Activated CD4-positive, alpha-beta memory T cell treated with anti-CD3 and anti-CD28 coated beads for 36 hours (primary cell): ENCODE data around the gene ZNF81. TPM values are rescaled to one million over a fixed set of nuclear protein-coding genes. Genes with fewer than 3 reads are reported as not detected.

Experiments
- CTCF ChIA-PET: fragments of 350-600 bp; sonication (Branson Sonifier 250); formaldehyde crosslinking; loops from one replicate; lab custom pipeline; 2021; ENCODE audit warnings: antibody characterized with exemption, inconsistent platforms; lab: Charles Lee
- POLR2A ChIA-PET: fragments of 350-600 bp; sonication (Branson Sonifier 250); formaldehyde crosslinking; loops from one replicate; lab custom pipeline; 2021; ENCODE audit warnings: antibody characterized with exemption; lab: Charles Lee
- DNase-seq: peaks from one replicate; pipeline ENCODE4 v3.0.0-alpha.2; 2020
- H3K27ac Mint-ChIP-seq: one replicate; pipeline ENCODE4 v1.8.0; 2021; ENCODE audit warnings: mixed read lengths
- H3K27me3 Mint-ChIP-seq: one replicate; pipeline ENCODE4 v1.8.0; 2021; ENCODE audit warnings: mixed read lengths
- H3K36me3 Mint-ChIP-seq: one replicate; pipeline ENCODE4 v1.8.0; 2021; ENCODE audit warnings: mixed read lengths
- H3K4me1 Mint-ChIP-seq: one replicate; pipeline ENCODE4 v1.8.0; 2021; ENCODE audit warnings: low read depth, mixed read lengths
- H3K4me3 Mint-ChIP-seq: one replicate; pipeline ENCODE4 v1.8.0; 2021; ENCODE audit warnings: mild to moderate bottlenecking, mixed read lengths
- H3K9me3 Mint-ChIP-seq: one replicate; pipeline ENCODE4 v1.8.0; 2021; ENCODE audit warnings: mixed read lengths
- intact Hi-C: fragments of 100-400 bp; cut with micrococcal nuclease; formaldehyde crosslinking; loops from one replicate; pipeline ENCODE4 v1.15.1; 2023
- total RNA-seq, 2 experiments: library from RNA; stranded (reverse); gene quantifications; one replicate each; pipeline ENCODE4 v1.2.3, GENCODE V29; 2021

Gene ZNF81
- total RNA-seq, 2 experiments from 2014 or later = 6.0 to 7.2 TPM

DNA sequence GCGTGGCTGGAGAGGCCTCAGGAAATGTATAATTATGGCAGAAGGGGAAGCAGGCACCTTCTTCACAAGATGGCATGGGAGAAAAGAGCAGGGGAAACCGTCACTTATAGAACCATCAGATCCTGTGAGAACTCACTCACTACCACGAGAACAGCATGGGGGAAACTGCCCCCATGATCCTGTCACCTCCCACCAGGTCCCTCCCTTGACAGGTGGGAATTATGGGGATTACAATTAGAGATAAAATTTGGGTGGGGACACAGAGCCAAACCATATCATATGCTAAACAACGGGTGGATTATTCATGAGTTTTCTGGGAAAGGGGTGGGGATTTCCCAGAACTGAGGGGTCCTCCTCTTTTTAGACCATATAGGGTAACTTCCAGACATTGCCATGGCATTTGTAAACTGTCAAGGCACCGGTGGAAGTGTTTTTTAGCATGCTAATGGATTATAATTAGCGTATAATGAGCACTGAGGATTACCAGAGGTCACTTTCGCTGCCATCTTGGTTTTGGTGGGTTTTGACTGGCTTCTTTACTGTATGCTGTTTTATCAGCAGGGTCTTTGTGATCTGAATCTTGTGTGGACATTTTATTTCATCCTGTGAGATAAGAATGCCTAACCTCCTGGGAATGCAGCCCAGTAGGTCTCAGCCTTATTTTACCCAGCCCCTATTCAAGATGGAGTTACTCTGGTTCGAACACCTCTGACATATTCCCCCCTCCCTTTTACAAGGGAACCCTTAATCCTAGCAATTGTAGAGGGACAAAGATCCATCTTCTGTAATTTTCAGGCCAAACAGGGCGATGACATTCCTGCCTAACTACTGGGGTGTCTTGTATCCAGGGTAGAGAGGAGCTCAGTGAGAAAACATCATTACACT, 27.6 kb upstream of the ZNF81 start:
- intact Hi-C loops = no loop called here
- H3K27me3 Mint-ChIP-seq = peaks cover 2% of the 10 kb centered on the region
- H3K4me3 Mint-ChIP-seq = no peak overlapping the region
- H3K36me3 Mint-ChIP-seq = no peaks in the 10 kb centered on the region
- no peaks in the 10 kb centered on the region for H3K4me1 Mint-ChIP-seq
- ChIA-PET POLR2A (no interaction called here), CTCF (no interaction called here)
- no peak for DNase-seq
- no peaks in the 10 kb centered on the region for H3K9me3 Mint-ChIP-seq
- H3K27ac Mint-ChIP-seq = no peak overlapping the region

DNA sequence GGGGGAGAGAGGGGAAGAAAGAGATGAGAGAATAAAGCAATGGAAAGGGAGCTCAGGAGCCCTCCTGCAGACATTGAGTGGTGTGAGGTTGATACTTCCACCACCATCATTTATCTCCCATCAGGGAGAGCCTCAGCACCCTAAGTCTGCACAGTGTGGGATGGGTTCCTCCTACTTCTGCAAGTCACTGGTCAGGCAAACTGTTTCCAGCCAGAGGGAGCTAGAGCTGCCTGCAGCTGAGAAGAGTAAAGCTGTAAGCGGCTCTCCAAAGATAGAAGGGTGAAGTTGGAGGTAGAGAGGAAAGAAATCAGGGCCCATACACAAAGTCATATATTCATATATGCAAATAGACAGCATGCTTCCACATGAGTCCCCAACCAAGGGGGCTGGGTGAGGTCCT, 21.9 kb upstream of the ZNF81 start:
- ChIA-PET POLR2A (no interaction called here), CTCF (no interaction called here)
- Mint-ChIP-seq H3K9me3 (no peaks in the 10 kb centered on the region), H3K27me3 (no peaks in the 10 kb centered on the region), H3K27ac (no peak overlapping the region), H3K4me1 (no peaks in the 10 kb centered on the region), H3K4me3 (no peak overlapping the region), H3K36me3 (no peaks in the 10 kb centered on the region)
- DNase-seq = no peak
- intact Hi-C loops = no loop called here

DNA sequence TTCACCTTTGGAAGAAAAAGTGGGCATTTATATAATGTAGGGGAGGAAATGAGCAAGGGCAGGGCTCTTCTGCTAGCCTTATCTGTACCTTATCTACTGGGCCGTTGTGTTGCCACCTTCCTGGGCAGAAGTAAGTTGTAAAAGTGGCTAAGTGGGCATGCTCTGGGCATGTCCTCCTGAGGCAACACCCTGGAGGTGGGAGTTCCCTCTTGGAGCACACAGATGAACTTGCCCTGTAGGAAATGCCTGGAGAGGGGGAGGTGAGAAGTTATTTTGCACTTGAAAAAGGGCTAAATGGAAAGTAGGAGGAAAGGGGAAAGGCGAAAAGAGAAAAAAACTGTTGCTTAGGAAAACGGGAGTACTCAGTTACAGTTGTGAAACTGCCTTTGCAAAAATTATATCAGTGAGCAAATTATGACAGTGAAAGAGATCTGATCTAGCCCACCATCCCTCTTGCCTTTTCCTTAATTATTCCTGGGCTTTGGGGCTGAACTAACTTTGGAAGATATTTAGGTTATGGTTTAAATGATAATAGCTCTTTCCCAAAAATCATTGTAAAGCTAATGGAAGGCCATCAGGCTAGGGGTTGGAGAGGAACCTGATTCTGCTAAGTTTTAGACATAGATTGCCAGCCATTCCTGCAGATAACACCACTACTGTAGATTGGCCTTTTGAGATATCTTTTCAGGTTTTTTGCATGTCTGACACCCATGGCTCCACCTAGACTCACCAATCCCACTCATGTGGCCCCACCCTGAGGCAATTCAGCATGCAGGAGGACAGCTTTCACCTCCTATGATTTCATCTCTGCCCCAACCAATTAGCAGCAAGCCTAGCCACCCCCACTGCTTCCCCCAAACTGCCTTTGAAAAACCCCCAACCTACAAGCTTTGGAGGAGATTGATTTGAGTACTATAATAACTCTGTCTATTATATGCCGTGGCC, 20.5 kb upstream of the ZNF81 start:
- H3K4me1 Mint-ChIP-seq = no peaks in the 10 kb centered on the region
- no peaks in the 10 kb centered on the region for H3K9me3 Mint-ChIP-seq
- no peak overlapping the region for H3K27ac Mint-ChIP-seq
- ChIA-PET POLR2A (no interaction called here), CTCF (no interaction called here)
- H3K4me3 Mint-ChIP-seq = no peak overlapping the region
- H3K27me3 Mint-ChIP-seq = no peaks in the 10 kb centered on the region
- intact Hi-C loops = no loop called here
- DNase-seq = no peak
- H3K36me3 Mint-ChIP-seq = no peaks in the 10 kb centered on the region

DNA sequence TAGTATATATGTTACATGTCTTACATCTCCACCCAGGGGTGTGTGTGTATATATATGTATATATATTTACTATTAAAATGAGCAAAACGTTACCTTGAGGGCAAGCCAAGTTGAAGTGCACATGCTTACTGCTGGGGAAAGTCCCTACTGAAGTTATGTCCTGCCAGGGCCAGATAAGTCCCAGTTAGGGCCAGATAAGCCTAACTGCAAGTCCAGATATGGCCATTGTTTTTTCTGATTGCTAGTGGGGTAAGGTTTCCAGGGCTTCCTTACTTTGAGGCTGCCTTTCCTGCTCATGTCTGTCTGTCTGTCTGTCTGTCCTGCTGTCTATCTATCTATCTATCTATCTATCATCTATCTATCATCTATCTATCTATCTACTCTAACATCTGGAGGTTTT, 19.3 kb upstream of the ZNF81 start:
- no peaks in the 10 kb centered on the region for H3K36me3 Mint-ChIP-seq
- no peaks in the 10 kb centered on the region for H3K4me1 Mint-ChIP-seq
- CTCF ChIA-PET = no interaction called here
- DNase-seq = no peak
- no peaks in the 10 kb centered on the region for H3K9me3 Mint-ChIP-seq
- H3K27me3 Mint-ChIP-seq = no peaks in the 10 kb centered on the region
- no peak overlapping the region for H3K4me3 Mint-ChIP-seq
- intact Hi-C loops = no loop called here
- H3K27ac Mint-ChIP-seq = no peak overlapping the region
- POLR2A ChIA-PET = no interaction called here

DNA sequence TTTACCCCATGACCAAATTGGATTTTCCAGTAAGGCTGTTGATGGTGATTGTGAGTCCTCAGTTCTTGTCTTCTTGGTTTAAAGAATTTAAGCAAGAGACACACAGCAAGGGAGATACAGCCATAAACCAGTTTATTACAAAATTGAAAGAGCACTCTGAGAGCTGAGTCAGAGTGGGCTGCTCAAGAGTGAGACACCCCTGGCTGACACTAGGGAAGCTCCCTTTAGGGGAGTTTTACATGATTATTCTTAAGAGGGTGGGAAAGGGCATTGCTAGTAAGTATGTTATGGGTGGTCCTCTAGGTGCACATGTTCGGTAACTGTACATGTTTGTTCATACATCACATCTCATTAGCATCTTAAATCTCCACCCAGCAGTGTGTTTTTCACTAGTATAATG, 18.8 kb upstream of the ZNF81 start:
- no peak overlapping the region for H3K27ac Mint-ChIP-seq
- H3K36me3 Mint-ChIP-seq = no peaks in the 10 kb centered on the region
- POLR2A ChIA-PET = no interaction called here
- no peaks in the 10 kb centered on the region for H3K27me3 Mint-ChIP-seq
- CTCF ChIA-PET = no interaction called here
- intact Hi-C loops = no loop called here
- DNase-seq = no peak
- H3K4me1 Mint-ChIP-seq = peaks cover 4% of the 10 kb centered on the region
- no peak overlapping the region for H3K4me3 Mint-ChIP-seq
- H3K9me3 Mint-ChIP-seq = no peaks in the 10 kb centered on the region

DNA sequence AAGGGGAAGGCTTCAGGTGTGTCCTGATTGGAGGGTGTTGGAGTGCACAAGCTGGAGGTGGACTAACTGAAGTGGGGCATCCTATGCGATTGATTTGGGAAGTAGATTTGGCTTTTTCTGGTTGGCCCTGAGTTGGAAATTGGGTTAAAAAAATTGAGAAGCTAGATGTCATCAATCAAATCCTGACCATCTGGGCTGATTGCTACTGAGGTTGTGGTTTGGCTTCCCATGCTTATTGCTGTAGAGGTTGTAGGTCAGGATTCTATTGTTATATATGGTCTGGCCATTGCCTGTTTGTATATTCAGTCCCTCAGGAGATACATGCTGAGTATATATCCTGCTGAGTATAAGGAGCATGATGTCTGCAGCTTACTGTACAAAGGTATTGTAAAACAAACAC, 7.7 kb upstream of the ZNF81 start:
- Mint-ChIP-seq H3K9me3 (no peaks in the 10 kb centered on the region), H3K4me3 (no peak overlapping the region), H3K27me3 (no peaks in the 10 kb centered on the region), H3K4me1 (no peaks in the 10 kb centered on the region), H3K36me3 (no peaks in the 10 kb centered on the region), H3K27ac (no peak overlapping the region)
- ChIA-PET CTCF (interaction anchor here (0.9 to 1.9 kb wide), 2 partner anchors 198 to 824 kb away, joined by 3 to 13 read pairs; no protein-coding TSS in a partner anchor), POLR2A (no interaction called here)
- DNase-seq = no peak
- intact Hi-C loops = no loop called here

DNA sequence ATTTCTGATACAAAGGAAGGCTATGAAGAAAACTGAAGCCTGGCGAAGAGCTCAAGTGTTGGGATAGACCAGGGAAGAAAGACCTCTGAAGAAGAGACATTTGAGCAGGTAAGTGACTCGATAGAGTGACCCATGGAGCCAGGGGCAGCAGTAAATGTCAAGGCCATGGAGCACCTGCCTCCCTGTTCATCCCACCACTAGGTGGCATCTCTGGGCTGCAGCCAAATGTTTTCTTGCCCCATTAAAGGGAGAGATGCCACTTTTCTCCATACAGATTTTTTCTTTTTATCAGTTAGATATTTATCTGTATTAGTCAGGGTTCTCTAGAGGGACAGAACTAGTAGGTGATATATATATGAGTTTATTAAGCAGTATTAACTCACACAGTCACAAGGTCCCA, 4.9 kb upstream of the ZNF81 start:
- H3K27me3 Mint-ChIP-seq = no peaks in the 10 kb centered on the region
- DNase-seq = peak; percentile 64
- H3K27ac Mint-ChIP-seq = no peak overlapping the region
- peaks cover 12% of the 10 kb centered on the region for H3K4me1 Mint-ChIP-seq
- no peaks in the 10 kb centered on the region for H3K9me3 Mint-ChIP-seq
- intact Hi-C loops = loop anchor here (1.0 to 10.0 kb wide), 2 partner anchors 123 to 195 kb away; no protein-coding TSS in a partner anchor
- POLR2A ChIA-PET = no interaction called here
- H3K4me3 Mint-ChIP-seq = no peak overlapping the region
- CTCF ChIA-PET = interaction anchor here (0.6 to 2.4 kb wide), 3 partner anchors 22 to 195 kb away, joined by 3 to 13 read pairs (median 3); no protein-coding TSS in a partner anchor
- H3K36me3 Mint-ChIP-seq = peaks cover 2% of the 10 kb centered on the region

DNA sequence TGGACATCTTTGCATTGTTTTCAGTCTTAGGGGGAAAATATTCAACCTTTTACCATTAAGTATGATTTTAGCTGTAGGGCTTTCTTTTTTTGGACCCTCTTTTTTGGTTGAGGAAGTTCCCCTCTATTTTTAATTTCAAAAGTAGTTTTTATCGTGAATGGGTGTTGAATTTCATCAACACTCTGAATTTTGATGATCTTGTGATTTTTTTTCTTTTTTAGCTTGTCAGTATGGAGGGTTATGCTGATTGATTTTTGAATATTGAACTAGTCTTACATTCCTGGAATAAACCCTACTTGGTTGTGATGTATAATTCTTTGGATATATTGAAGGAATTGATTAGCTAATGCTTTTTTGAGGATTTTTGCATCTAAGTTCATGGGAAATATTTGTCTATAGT, 1.7 kb downstream of the ZNF81 start:
- peaks cover 19% of the 10 kb centered on the region for H3K4me1 Mint-ChIP-seq
- H3K4me3 Mint-ChIP-seq = no peak overlapping the region
- no peak overlapping the region for H3K27ac Mint-ChIP-seq
- H3K36me3 Mint-ChIP-seq = peaks cover 3% of the 10 kb centered on the region
- intact Hi-C loops = loop anchor here (5.0 to 10.0 kb wide), 2 partner anchors 116 to 176 kb away; no protein-coding TSS in a partner anchor
- no peak for DNase-seq
- ChIA-PET POLR2A (no interaction called here), CTCF (interaction anchor here (0.8 kb wide), 1 partner anchor 189 kb away, joined by 3 read pairs; no protein-coding TSS in a partner anchor)
- no peaks in the 10 kb centered on the region for H3K9me3 Mint-ChIP-seq
- H3K27me3 Mint-ChIP-seq = no peaks in the 10 kb centered on the region

DNA sequence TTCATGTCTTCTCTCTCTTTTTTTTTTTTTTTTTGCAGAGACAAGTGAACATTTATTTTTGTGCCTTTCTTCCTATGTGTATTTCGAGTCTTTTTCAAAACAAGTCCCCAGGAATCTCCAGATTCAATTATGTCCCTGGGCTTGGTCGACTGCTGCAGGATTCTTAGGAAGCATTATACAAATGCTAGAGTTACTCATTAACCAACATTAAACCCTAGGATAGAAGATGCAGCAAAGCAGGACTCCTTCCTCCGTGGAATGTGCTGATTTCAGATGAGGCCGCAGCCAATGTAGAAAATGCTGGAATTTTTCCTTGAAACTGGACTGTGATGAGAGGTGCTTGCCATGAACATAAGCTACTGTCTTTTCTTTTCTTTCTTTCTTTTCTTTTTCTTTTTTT, 3.4 kb downstream of the ZNF81 start:
- Mint-ChIP-seq H3K27me3 (no peaks in the 10 kb centered on the region), H3K4me1 (peaks cover 17% of the 10 kb centered on the region), H3K9me3 (no peaks in the 10 kb centered on the region), H3K4me3 (no peak overlapping the region), H3K27ac (no peak overlapping the region), H3K36me3 (peaks cover 5% of the 10 kb centered on the region)
- intact Hi-C loops = no loop called here
- DNase-seq = no peak
- ChIA-PET CTCF (no interaction called here), POLR2A (no interaction called here)

DNA sequence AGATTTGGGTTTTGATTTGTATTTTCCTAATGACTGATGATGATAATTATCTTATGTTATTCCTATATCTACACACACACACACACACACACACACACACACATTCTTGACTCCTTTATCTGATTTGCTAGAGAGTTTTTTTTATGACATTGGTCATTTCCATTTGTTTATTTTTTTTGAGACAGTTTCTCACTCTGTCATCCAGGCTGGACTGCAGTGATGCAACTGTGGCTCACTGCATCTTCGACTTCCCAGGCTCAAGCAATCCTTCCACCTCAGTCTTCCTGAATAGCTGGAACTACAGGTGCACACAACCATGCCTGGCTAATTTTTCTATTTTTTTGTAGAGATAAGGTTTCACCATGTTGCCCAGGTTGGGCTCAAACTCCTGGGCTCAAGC, 6.7 kb downstream of the ZNF81 start:
- Mint-ChIP-seq H3K27me3 (no peaks in the 10 kb centered on the region), H3K4me1 (peaks cover 2% of the 10 kb centered on the region), H3K4me3 (no peak overlapping the region), H3K9me3 (no peaks in the 10 kb centered on the region), H3K36me3 (peaks cover 11% of the 10 kb centered on the region), H3K27ac (no peak overlapping the region)
- POLR2A ChIA-PET = no interaction called here
- no peak for DNase-seq
- intact Hi-C loops = no loop called here
- CTCF ChIA-PET = no interaction called here

DNA sequence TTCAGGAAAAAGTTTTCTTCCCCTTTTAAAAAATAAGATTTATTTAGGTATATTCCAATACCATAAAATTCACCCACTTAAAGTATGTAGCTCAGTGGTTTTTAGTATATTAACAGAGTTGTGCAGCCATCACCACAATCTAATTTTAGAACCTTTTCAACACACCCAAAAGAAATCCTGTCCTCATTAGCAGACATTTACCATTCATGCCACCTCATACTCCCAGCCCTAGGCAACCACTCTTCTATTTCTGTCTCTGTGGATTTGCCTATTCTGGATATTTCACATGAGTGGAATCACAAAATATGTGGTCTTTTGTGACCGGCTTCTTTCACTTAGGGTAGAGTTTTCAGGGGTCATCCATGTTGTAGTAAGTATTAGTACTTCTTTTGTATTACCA, 7.4 kb downstream of the ZNF81 start:
- DNase-seq = no peak
- no peak overlapping the region for H3K4me3 Mint-ChIP-seq
- H3K4me1 Mint-ChIP-seq = peaks cover 2% of the 10 kb centered on the region
- ChIA-PET CTCF (no interaction called here), POLR2A (no interaction called here)
- no peaks in the 10 kb centered on the region for H3K9me3 Mint-ChIP-seq
- intact Hi-C loops = no loop called here
- H3K27me3 Mint-ChIP-seq = no peaks in the 10 kb centered on the region
- H3K27ac Mint-ChIP-seq = no peak overlapping the region
- peaks cover 11% of the 10 kb centered on the region for H3K36me3 Mint-ChIP-seq

DNA sequence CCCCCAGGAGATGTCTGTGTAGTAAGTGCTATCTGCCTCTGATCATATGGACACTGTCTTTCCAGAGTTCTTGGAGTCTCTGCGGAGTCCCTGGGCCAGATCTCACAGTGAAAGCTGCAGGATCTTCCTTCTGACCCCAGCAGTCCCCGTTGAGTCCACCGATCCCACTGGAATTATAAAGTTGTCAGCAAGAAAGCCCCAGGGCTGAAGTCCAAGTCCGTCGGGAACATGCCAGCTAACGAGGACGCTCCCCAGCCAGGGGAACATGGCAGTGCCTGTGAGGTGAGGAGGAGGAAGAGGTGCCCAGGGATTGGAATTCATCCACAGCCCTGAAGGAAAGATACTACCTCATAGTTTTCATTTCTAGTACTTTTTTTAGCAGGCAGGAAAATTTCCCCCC, 9.3 kb downstream of the ZNF81 start:
- H3K27me3 Mint-ChIP-seq = no peaks in the 10 kb centered on the region
- H3K4me1 Mint-ChIP-seq = peaks cover 2% of the 10 kb centered on the region
- intact Hi-C loops = no loop called here
- no peak overlapping the region for H3K27ac Mint-ChIP-seq
- H3K36me3 Mint-ChIP-seq = peaks cover 15% of the 10 kb centered on the region
- POLR2A ChIA-PET = no interaction called here
- CTCF ChIA-PET = no interaction called here
- H3K4me3 Mint-ChIP-seq = no peak overlapping the region
- H3K9me3 Mint-ChIP-seq = no peaks in the 10 kb centered on the region
- DNase-seq = no peak
